Choroid plexus epithelial cell (primary cell): ENCODE measurements around the gene MAP1B.

ENCODE experiments used
- DNase-seq: peaks from one replicate; pipeline ENCODE4 v3.0.0-alpha.2; 2010; ENCODE audit warnings: low read depth
- H3K4me3 ChIP-seq: 2 replicates; pipeline ENCODE4 v1.5.1; 2011; ENCODE audit warnings: low read depth, mild to moderate bottlenecking, control low read depth, low read length, moderate library complexity
- CTCF ChIP-seq: conservative IDR thresholded peaks from 2 replicates; pipeline ENCODE4 v1.5.1; 2011; ENCODE audit warnings: low read depth, mild to moderate bottlenecking, control low read depth, inconsistent platforms, low read length, moderate library complexity

The MAP1B gene

GRCh38 chr5:72248410-72248981 lies 141.2 kb downstream of the MAP1B start:
- no peak for TF ChIP-seq CTCF
- DNase-seq, result peak; percentile 80
- no peak overlapping the region for H3K4me3 ChIP-seq

- no peak overlapping the region for H3K4me3 ChIP-seq
- no peak for DNase-seq
- TF ChIP-seq CTCF, result no peak
These were observed 144.1 kb downstream of the MAP1B start for GRCh38 chr5:72251386-72251785.

GRCh38 chr5:72252008-72252407 lies 144.7 kb downstream of the MAP1B start:
- H3K4me3 ChIP-seq, result no peak overlapping the region
- TF ChIP-seq CTCF, result no peak
- peak; percentile 34 for DNase-seq

GRCh38 chr5:72252574-72253155 lies 145.4 kb downstream of the MAP1B start:
- no peak for TF ChIP-seq CTCF
- H3K4me3 ChIP-seq, result no peak overlapping the region
- peak; percentile 47 for DNase-seq

GRCh38 chr5:72255237-72255636 lies 148.0 kb downstream of the MAP1B start:
- H3K4me3 ChIP-seq, result no peak overlapping the region
- DNase-seq, result no peak
- no peak for TF ChIP-seq CTCF

- TF ChIP-seq CTCF, result no peak
- DNase-seq, result no peak
- H3K4me3 ChIP-seq, result no peak overlapping the region
These were observed 148.4 kb downstream of the MAP1B start for GRCh38 chr5:72255670-72256069.

- TF ChIP-seq CTCF, result no peak
- DNase-seq, result peak; percentile 32
- no peak overlapping the region for H3K4me3 ChIP-seq
These were observed 149.3 kb downstream of the MAP1B start for GRCh38 chr5:72256536-72256935.
